ENCODE measurements around the gene ARHGAP29.

- TF ChIP-seq CTCF (conservative IDR thresholded peaks at IDR 0.05) (no peak), ZFX (IDR thresholded peaks at IDR 0.05) (no peak)
These were observed 47.8 kb upstream of the ARHGAP29 start for GRCh38 chr1:94285031-94285654.

Data from C4-2B (cell line).